ENCODE measurements around the gene CATSPERD.
"Not testable (repeated sequence)": the region's sequence is repeated elsewhere in the genome, so short reads cannot be mapped to it uniquely, and the experiment has no call there.

The CATSPERD gene

DNA sequence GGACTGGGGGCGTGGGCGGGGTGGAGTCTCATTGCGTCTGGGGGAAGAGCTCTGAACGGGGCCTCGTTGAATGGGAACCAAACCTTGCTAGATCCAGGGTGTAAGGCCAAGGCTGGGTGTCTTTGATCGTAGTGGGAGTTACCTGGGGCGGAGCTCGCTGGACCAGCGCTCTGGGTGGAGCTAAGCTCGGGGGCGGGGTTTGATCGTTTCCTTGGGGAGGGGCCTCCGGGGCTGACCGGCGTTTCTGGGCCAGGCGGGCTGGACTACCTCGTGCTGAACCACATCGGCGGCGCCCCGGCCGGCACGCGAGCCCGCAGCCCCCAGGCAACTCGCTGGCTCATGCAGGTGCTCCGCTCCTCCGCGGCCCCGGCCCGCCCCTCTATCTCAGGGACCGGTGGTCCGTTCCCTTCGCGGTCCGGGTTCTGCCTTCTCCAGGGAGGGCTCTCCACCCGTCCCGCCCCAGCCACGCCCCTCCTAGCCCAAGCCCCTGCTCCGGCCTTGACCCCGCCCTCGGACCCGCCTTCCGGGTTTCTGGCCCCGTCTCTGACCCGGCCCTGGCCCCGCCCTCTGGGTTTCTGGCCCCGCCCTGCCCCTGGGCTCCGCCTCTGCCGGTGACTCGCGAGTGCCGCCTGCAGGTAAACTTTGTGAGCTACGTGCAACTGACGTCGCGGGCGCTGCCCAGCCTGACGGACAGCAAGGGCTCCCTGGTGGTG lies 33.6 kb upstream of the CATSPERD start:
- no peaks in the 10 kb centered on the region for H3K27me3 ChIP-seq (ENCODE audit: control insufficient read depth, insufficient read depth, low read length)
- H3K4me1 ChIP-seq (ENCODE audit: control insufficient read depth, insufficient read depth, low read length): no peaks in the 10 kb centered on the region
- peaks cover 8% of the 10 kb centered on the region for H3K36me3 ChIP-seq (ENCODE audit: control insufficient read depth, insufficient read depth, low read length)
- peak overlapping the region; percentile 74 for H3K27ac ChIP-seq (ENCODE audit: low read depth, low read length)
- peak overlapping the region; percentile 74 for H3K4me3 ChIP-seq (ENCODE audit: low read depth, low read length)
- H3K9me3 ChIP-seq (ENCODE audit: control insufficient read depth, insufficient read depth, low read length): no peaks in the 10 kb centered on the region
- no peak overlapping the region for H3K9ac ChIP-seq (ENCODE audit: low read depth, low read length)

DNA sequence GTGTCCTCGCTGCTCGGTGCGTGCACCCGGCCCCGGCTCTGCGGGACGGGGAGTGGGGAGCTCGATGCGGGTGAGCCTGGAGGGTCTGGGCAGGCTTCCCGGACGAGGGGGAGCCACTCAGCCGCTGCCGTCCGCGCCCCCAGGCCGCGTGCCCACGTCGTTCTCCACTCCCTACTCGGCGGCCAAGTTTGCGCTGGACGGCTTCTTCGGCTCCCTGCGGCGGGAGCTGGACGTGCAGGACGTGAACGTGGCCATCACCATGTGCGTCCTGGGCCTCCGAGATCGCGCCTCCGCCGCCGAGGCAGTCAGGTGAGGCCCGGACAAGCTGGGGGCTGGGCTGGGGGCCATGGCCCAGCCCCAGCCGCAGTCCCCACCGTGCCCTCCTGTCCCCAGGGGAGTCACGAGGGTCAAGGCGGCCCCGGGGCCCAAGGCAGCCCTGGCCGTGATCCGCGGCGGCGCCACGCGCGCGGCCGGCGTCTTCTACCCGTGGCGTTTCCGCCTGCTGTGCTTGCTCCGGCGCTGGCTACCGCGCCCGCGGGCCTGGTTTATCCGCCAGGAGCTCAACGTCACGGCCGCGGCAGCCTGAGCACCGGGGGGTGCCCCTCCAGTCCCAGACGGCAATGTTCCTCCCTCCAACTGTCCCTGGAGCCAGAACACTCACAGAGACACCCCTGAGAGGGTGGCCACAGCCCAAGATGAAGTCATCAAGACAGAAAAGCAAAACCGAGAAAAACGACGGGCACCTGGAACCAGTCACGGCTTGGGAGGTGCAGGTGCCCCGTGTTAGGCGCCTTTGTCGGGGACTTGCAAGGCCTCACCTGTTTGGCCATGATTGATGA lies 32.9 kb upstream of the CATSPERD start:
- no peak overlapping the region for H3K9ac ChIP-seq (ENCODE audit: low read depth, low read length)
- H3K4me3 ChIP-seq (ENCODE audit: low read depth, low read length): peak overlapping the region; percentile 35; the same call in 1 of the 2 replicates
- H3K27ac ChIP-seq (ENCODE audit: low read depth, low read length): no peak overlapping the region

DNA sequence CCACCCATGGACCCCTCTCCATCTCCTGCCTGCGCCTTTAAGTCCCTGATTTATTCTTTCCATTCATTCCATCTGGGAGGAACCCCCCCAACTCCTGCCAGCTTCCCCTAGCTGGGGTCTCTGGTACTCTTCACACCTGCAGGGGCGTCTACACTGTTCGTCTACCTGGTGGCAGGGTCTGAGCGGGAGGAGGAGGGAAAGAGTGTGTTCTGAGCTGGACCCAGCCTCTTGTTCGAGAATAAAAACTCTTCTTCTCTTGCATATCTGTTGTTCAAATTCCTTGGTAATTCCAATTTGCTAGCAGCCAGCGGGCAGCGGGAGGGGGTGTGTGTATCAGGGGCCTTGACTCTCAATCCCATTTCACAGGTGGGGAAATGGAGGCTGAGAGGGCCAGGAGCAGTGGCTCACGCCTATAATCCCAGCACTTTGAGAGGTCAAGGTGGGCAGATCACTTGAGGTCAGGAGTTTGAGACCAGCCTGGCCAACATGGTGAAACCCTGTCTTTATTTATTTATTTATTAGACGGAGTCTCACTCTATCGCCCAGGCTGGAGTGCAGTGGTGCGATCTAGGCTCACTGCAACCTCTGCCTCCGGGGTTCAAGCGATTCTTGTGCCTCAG lies 32.1 kb upstream of the CATSPERD start:
- peaks cover 24% of the 10 kb centered on the region for H3K36me3 ChIP-seq (ENCODE audit: control insufficient read depth, insufficient read depth, low read length)
- H3K27ac ChIP-seq (ENCODE audit: low read depth, low read length); H3K9me3 ChIP-seq (ENCODE audit: control insufficient read depth, insufficient read depth, low read length); H3K4me3 ChIP-seq (ENCODE audit: low read depth, low read length); H3K4me1 ChIP-seq (ENCODE audit: control insufficient read depth, insufficient read depth, low read length); H3K9ac ChIP-seq (ENCODE audit: low read depth, low read length); H3K27me3 ChIP-seq (ENCODE audit: control insufficient read depth, insufficient read depth, low read length): not testable (repeated sequence)

More for the DNA sequence above, 32.9 kb upstream of the CATSPERD start:
- H3K36me3 ChIP-seq (ENCODE audit: control insufficient read depth, insufficient read depth, low read length): peaks cover 16% of the 10 kb centered on the region
- H3K4me1 ChIP-seq (ENCODE audit: control insufficient read depth, insufficient read depth, low read length): no peaks in the 10 kb centered on the region
- H3K27me3 ChIP-seq (ENCODE audit: control insufficient read depth, insufficient read depth, low read length): no peaks in the 10 kb centered on the region
- H3K9me3 ChIP-seq (ENCODE audit: control insufficient read depth, insufficient read depth, low read length): no peaks in the 10 kb centered on the region

DNA sequence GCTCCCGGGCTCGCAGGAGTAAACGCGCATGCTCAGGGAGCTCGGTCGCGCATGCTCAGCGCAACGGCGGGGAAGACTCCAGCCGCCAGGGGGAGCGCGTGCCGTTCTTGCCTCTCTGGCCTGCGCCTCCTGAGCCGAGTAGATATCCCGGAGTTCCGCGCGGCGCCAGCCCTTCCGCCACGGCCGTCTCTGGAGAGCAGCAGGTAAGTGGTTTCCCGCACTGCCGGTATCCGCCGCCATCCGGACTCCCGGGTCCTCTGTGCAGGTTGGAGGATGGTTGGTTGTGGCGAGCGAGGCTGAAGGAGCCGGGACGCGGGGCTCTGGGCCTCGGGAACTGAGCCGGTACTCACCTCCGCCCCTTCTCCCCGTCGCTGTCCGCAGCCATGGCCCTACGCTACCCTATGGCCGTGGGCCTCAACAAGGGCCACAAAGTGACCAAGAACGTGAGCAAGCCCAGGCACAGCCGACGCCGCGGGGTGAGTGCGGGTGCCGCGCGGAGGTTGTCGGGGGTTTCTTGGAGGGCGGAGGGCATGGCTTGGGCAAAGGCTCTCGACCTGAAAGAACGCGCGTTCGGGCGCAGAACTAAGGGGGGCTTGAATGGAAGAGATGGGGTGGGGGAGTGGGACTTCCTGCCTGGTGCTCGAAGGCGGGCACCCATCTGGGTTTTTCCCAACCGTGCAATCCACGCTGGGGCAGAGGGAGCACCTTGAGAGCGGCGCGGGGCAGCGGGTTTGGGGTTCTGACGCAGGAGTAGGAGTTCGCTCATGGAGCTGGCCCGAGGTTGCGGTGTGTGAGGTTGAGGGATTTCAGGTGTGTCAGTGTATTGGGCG lies 30.1 kb upstream of the CATSPERD start, which contains the start of gene RPL36:
TSS of gene RPL36 (plus strand) at position 171 of the 830 bp plus-strand sequence. CDS start at position 384, 213 bp downstream.
- Histone ChIP-seq H3K9ac (ENCODE audit: low read depth, low read length) (peak within 1 kb of the TSS; percentile 98), H3K27me3 (ENCODE audit: control insufficient read depth, insufficient read depth, low read length) (no peaks in the 10 kb centered on the region), H3K4me3 (ENCODE audit: low read depth, low read length) (peak within 1 kb of the TSS; percentile 94), H3K4me1 (ENCODE audit: control insufficient read depth, insufficient read depth, low read length) (no peaks in the 10 kb centered on the region), H3K27ac (ENCODE audit: low read depth, low read length) (peak within 1 kb of the TSS; percentile 96), H3K9me3 (ENCODE audit: control insufficient read depth, insufficient read depth, low read length) (no peaks in the 10 kb centered on the region), H3K36me3 (ENCODE audit: control insufficient read depth, insufficient read depth, low read length) (peaks cover 43% of the 10 kb centered on the region)

DNA sequence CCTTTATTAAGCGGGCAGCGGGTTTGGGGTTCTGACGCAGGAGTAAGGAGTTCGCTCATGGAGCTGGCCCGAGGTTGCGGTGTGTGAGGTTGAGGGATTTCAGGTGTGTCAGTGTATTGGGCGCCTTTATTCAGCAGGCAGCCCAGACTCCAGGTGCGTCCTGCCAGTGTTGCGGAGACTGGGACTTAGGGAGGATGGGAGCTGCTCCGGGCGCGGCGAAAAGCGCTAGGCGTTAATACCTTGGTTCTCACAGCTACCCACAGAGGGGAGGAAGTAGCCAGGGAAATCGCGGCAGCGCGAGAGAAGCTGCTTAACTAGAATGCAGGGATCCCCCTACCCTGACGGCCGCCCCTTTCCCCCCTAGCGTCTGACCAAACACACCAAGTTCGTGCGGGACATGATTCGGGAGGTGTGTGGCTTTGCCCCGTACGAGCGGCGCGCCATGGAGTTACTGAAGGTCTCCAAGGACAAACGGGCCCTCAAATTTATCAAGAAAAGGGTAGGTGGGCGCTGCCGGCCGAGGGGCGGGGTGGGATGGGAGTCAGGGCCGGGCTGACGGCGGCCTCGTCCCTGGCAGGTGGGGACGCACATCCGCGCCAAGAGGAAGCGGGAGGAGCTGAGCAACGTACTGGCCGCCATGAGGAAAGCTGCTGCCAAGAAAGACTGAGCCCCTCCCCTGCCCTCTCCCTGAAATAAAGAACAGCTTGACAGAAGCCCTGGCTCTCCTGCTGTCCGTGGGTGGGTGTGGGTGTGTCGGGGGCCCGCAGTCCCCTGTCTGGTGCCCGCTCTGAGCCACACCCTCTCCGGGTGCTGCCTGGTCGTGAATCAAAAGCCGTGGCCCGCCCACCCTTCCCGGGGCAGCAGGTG lies 29.2 kb upstream of the CATSPERD start:
- H3K9ac ChIP-seq (ENCODE audit: low read depth, low read length): peak overlapping the region; percentile 98
- peak overlapping the region; percentile 94 for H3K4me3 ChIP-seq (ENCODE audit: low read depth, low read length)
- no peaks in the 10 kb centered on the region for H3K27me3 ChIP-seq (ENCODE audit: control insufficient read depth, insufficient read depth, low read length)
- H3K9me3 ChIP-seq (ENCODE audit: control insufficient read depth, insufficient read depth, low read length): no peaks in the 10 kb centered on the region
- H3K36me3 ChIP-seq (ENCODE audit: control insufficient read depth, insufficient read depth, low read length): peaks cover 52% of the 10 kb centered on the region
- no peaks in the 10 kb centered on the region for H3K4me1 ChIP-seq (ENCODE audit: control insufficient read depth, insufficient read depth, low read length)
- H3K27ac ChIP-seq (ENCODE audit: low read depth, low read length): peak overlapping the region; percentile 96

DNA sequence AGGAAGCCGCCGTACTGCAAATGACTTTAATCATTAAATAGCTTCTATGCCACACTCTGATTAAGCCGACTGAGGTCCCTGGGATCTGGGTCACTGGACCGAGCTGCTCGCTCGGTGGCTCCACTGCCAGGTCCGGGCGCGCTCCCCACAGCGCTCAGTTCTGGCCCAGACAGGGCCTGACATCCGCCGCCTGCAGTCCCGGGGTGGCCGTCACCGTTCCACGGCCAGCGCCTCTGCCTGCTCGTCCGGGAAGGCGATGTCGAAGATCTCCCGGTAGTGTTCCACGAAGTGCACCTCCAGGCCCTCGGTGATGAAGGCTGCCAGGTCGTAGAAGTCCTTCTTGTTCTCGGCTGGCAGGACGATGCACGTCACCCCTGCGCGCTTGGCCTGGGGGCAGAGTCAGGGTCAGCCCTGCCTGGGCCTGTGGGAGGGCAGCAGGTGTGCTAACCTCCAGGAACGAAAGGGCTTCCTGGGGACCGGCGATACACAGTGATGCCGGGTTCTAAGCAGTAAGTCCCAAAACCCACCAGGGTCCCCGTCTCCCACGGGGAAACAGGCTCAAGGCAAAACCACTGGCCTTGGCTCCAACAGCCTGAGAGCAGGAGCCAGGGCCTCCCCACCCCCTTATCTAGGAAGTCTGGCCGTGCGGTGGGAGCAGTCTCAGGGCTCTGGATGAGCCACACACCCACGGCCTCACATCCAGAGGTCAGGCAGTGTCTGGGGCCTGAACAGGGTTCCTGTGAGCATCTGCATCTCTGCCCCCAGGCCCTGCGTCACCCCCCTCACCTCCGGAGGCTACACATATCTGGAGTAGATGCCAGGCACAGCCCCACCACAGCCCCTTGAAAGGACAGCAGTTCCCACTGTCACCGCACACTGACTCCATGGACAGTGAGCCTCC lies 28.4 kb upstream of the CATSPERD start:
- peak overlapping the region; percentile 94; the same call in 1 of the 2 replicates for H3K4me3 ChIP-seq (ENCODE audit: low read depth, low read length)
- no peaks in the 10 kb centered on the region for H3K9me3 ChIP-seq (ENCODE audit: control insufficient read depth, insufficient read depth, low read length)
- H3K4me1 ChIP-seq (ENCODE audit: control insufficient read depth, insufficient read depth, low read length): no peaks in the 10 kb centered on the region
- no peak overlapping the region for H3K9ac ChIP-seq (ENCODE audit: low read depth, low read length)
- peak overlapping the region; percentile 41 for H3K27ac ChIP-seq (ENCODE audit: low read depth, low read length)
- H3K27me3 ChIP-seq (ENCODE audit: control insufficient read depth, insufficient read depth, low read length): no peaks in the 10 kb centered on the region
- peaks cover 60% of the 10 kb centered on the region for H3K36me3 ChIP-seq (ENCODE audit: control insufficient read depth, insufficient read depth, low read length)

DNA sequence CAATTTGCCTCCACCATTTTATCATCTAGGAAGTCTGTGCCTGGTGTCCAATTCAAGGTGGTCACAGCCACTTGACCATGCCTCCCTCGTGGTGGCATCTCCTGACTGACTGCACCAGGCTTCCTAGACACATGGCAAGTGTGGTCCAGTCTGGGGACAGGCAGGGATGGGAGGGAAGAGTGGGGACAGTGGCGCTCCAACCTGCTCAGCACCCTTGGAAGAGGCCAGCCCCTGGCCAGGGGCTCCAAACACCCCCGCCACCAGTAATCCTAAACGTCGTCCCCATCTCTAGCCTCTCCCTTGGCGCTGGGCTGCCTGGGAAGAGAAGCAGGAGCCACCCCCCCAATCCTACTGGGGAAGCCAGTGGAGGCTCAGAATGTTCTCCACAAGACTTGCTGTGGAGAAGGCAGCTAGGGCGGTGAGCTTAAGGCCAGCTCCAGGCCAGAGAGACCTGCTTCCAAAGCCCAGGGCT lies 27.7 kb upstream of the CATSPERD start:
- Histone ChIP-seq H3K4me3 (ENCODE audit: low read depth, low read length) (no peak overlapping the region), H3K36me3 (ENCODE audit: control insufficient read depth, insufficient read depth, low read length) (peaks cover 64% of the 10 kb centered on the region), H3K4me1 (ENCODE audit: control insufficient read depth, insufficient read depth, low read length) (no peaks in the 10 kb centered on the region), H3K27ac (ENCODE audit: low read depth, low read length) (peak overlapping the region; percentile 41), H3K9ac (ENCODE audit: low read depth, low read length) (no peak overlapping the region), H3K27me3 (ENCODE audit: control insufficient read depth, insufficient read depth, low read length) (no peaks in the 10 kb centered on the region), H3K9me3 (ENCODE audit: control insufficient read depth, insufficient read depth, low read length) (no peaks in the 10 kb centered on the region)

DNA sequence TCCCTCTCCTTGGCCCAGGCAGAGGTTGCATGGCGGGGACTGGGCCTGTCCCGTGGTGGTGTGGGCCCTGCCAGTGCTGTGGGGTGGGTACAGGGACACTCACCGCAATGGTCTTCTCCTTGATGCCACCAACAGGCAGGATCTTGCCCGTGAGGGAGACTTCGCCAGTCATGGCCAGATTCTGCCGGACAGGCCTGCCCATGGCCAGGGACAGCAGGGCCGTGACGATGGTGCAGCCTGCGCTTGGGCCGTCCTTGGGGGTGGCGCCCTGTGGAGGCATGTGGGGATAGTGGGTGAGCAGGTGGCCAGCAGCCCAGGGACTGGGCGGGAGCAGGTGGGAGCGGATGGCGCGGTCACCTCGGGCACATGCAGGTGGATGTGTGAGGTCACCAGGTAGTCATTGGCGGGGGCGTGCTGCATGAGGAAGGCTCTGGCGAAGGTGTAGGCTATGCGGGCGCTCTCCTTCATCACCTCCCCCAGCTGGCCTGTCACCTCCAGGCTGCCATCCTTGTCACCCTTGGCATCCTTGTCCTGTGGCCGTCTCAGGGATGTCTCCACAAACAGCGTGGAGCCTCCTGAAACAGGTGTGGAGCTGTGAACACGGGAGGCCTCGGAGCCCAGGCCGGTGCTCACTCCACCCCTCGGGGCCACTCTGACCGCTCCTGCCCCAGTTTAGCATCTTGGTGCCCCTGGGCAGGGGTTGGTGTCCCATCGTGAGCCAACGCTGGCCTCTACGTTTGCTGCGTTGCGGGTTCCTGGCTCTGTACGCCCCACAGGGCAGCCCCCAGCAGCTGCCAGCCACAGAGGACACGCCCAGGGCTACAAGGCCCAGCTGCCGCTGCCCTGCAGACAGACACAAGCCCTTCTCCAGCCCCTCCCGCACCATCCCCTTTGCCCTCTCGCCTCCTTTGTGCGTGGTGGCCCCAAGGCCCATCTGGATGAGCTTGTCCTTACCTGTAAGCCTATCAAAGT lies 27.0 kb upstream of the CATSPERD start:
- H3K9ac ChIP-seq (ENCODE audit: low read depth, low read length): no peak overlapping the region
- no peaks in the 10 kb centered on the region for H3K4me1 ChIP-seq (ENCODE audit: control insufficient read depth, insufficient read depth, low read length)
- no peaks in the 10 kb centered on the region for H3K9me3 ChIP-seq (ENCODE audit: control insufficient read depth, insufficient read depth, low read length)
- H3K4me3 ChIP-seq (ENCODE audit: low read depth, low read length): no peak overlapping the region
- H3K27me3 ChIP-seq (ENCODE audit: control insufficient read depth, insufficient read depth, low read length): no peaks in the 10 kb centered on the region
- peaks cover 69% of the 10 kb centered on the region for H3K36me3 ChIP-seq (ENCODE audit: control insufficient read depth, insufficient read depth, low read length)
- H3K27ac ChIP-seq (ENCODE audit: low read depth, low read length): no peak overlapping the region

Measured in HUES48 (cell line).